Smooth muscle cell (in vitro differentiated cells): ENCODE data around the gene PTTG2. TPM values are rescaled to one million over a fixed set of nuclear protein-coding genes. Genes with fewer than 3 reads are reported as not detected.

ENCODE experiments used
- DNase-seq: peaks from one replicate; lab custom pipeline; 2025; ENCODE audit not compliant: unreplicated experiment; lab: John Stamatoyannopoulos, UW
- H2AFZ ChIP-seq: fragments of 200-600 bp; sonication (generic); 2 replicates; pipeline ENCODE4 v1.6.0; 2016; ENCODE audit warnings: antibody characterized with exemption, low read depth, mild to moderate bottlenecking
- H3F3A ChIP-seq: fragments of 200-600 bp; sonication (generic); 2 replicates; pipeline ENCODE4 v1.6.0; 2017; ENCODE audit warnings: antibody characterized with exemption, low read depth
- H3K27ac ChIP-seq: fragments of 200-600 bp; sonication (generic); 2 replicates; pipeline ENCODE4 v1.5.1; 2016; ENCODE audit warnings: low read depth, mild to moderate bottlenecking
- H3K27me3 ChIP-seq: fragments of 200-600 bp; sonication (generic); 2 replicates; pipeline ENCODE4 v1.6.1; 2016; ENCODE audit warnings: low read depth, mild to moderate bottlenecking
- H3K36me3 ChIP-seq: fragments of 200-600 bp; sonication (generic); 2 replicates; pipeline ENCODE4 v1.5.1; 2016; ENCODE audit warnings: low read depth
- H3K4me1 ChIP-seq: fragments of 200-600 bp; sonication (generic); 2 replicates; pipeline ENCODE4 v1.5.1; 2016; ENCODE audit warnings: low read depth
- H3K4me2 ChIP-seq: fragments of 200-600 bp; sonication (generic); 2 replicates; pipeline ENCODE4 v1.6.0; 2016; ENCODE audit warnings: mild to moderate bottlenecking
- H3K4me3 ChIP-seq: fragments of 200-600 bp; sonication (generic); 2 replicates; pipeline ENCODE4 v1.5.1; 2016; ENCODE audit warnings: mild to moderate bottlenecking
- H3K79me2 ChIP-seq: fragments of 200-600 bp; sonication (generic); 2 replicates; pipeline ENCODE4 v1.6.0; 2016; ENCODE audit warnings: low read depth, mild to moderate bottlenecking
- H3K9ac ChIP-seq: fragments of 200-600 bp; sonication (generic); 2 replicates; pipeline ENCODE4 v1.6.0; 2016; ENCODE audit warnings: low read depth
- H3K9me3 ChIP-seq: fragments of 200-600 bp; sonication (generic); replicated peaks from 2 replicates; pipeline ENCODE4 v1.5.1; 2016; ENCODE audit warnings: low read depth
- H4K20me1 ChIP-seq: fragments of 200-600 bp; sonication (generic); 2 replicates; pipeline ENCODE4 v1.6.0; 2016; ENCODE audit warnings: low read depth
- CTCF ChIP-seq: fragments of 200-600 bp; sonication (generic); IDR thresholded peaks from 2 replicates; pipeline ENCODE4 v1.5.1; 2017; ENCODE audit warnings: borderline replicate concordance, mild to moderate bottlenecking, antibody characterized with exemption; ENCODE audit not compliant: insufficient read depth, poor library complexity, severe bottlenecking
- WGBS: methylation state at CpG from one replicate; pipeline ENCODE4 v1.1.7; 2016; ENCODE audit warnings: low lambda C conversion rate; 5-methylcytosine and 5-hydroxymethylcytosine counted together
- polyA plus RNA-seq: library from polyadenylated mRNA; unstranded; fragments of >200 nt; fragmentation: Nextera tagmentation; extraction: Ambion mirVana; gene quantifications from 2 replicates; pipeline ENCODE4 v1.2.1, GENCODE V29; 2016
- total RNA-seq: library from RNA; depleted of rRNA; stranded (reverse); fragments of >200 nt; gene quantifications from 2 replicates; pipeline ENCODE4 v1.2.3, GENCODE V29; 2014

The PTTG2 gene
- total and polyA plus RNA-seq, 2 experiments from 2014 or later: not detected

- WGBS: 67% methylated on average over 10 of the region's 10 CpGs
Measured at GRCh38 chr4:37946503-37947179, 13.6 kb upstream of the PTTG2 start.

GRCh38 chr4:37948542-37948941, 11.7 kb upstream of the PTTG2 start:
- Histone ChIP-seq H3K4me3 (no peak overlapping the region), H3F3A (peaks cover 5% of the 10 kb centered on the region), H3K27ac (no peak overlapping the region), H3K4me2 (no peak overlapping the region), H3K79me2 (no peaks in the 10 kb centered on the region), H3K9me3 (no peaks in the 10 kb centered on the region), H3K36me3 (no peaks in the 10 kb centered on the region), H3K9ac (no peak overlapping the region), H3K27me3 (no peaks in the 10 kb centered on the region), H4K20me1 (no peaks in the 10 kb centered on the region), H2AFZ (no peak overlapping the region), H3K4me1 (peaks cover 8% of the 10 kb centered on the region)
- TF ChIP-seq CTCF: no peak
- DNase-seq: no peak
- 96% methylated on average over 4 of the region's 4 CpGs for WGBS

More at GRCh38 chr4:37946503-37947179, 13.6 kb upstream of the PTTG2 start:
- H3K36me3 ChIP-seq: no peaks in the 10 kb centered on the region
- no peak overlapping the region for H3K9ac ChIP-seq
- no peak overlapping the region for H3K27ac ChIP-seq
- H3K9me3 ChIP-seq: no peaks in the 10 kb centered on the region
- H3K4me3 ChIP-seq: no peak overlapping the region
- no peak for TF ChIP-seq CTCF
- H3K27me3 ChIP-seq: no peaks in the 10 kb centered on the region
- H3K4me1 ChIP-seq: peaks cover 3% of the 10 kb centered on the region
- peak overlapping the region; percentile 40 for H2AFZ ChIP-seq
- no peak for DNase-seq
- peak overlapping the region; percentile 56 for H3K4me2 ChIP-seq
- H3F3A ChIP-seq: no peaks in the 10 kb centered on the region
- H4K20me1 ChIP-seq: no peaks in the 10 kb centered on the region
- H3K79me2 ChIP-seq: no peaks in the 10 kb centered on the region

GRCh38 chr4:37949636-37950426, 10.4 kb upstream of the PTTG2 start:
- no peak for TF ChIP-seq CTCF
- no peak overlapping the region for H3K27ac ChIP-seq
- H3F3A ChIP-seq: peaks cover 8% of the 10 kb centered on the region
- no peaks in the 10 kb centered on the region for H4K20me1 ChIP-seq
- no peak overlapping the region for H3K9ac ChIP-seq
- 87% methylated on average over 9 of the region's 9 CpGs for WGBS
- H3K4me1 ChIP-seq: peaks cover 9% of the 10 kb centered on the region
- no peaks in the 10 kb centered on the region for H3K27me3 ChIP-seq
- no peak for DNase-seq
- H3K36me3 ChIP-seq: no peaks in the 10 kb centered on the region
- H3K79me2 ChIP-seq: no peaks in the 10 kb centered on the region
- H3K4me3 ChIP-seq: no peak overlapping the region
- H3K4me2 ChIP-seq: no peak overlapping the region
- no peak overlapping the region for H2AFZ ChIP-seq
- no peaks in the 10 kb centered on the region for H3K9me3 ChIP-seq
